ENCODE data around the gene RAB11B. TPM values are rescaled to one million over a fixed set of nuclear protein-coding genes. Genes with fewer than 3 reads are reported as not detected.
"Not testable (repeated sequence)": the region's sequence is repeated elsewhere in the genome, so short reads cannot be mapped to it uniquely, and the experiment has no call there.

RAB11B gene
- total RNA-seq, 1 donor from 2014 or later, result 88.1 TPM

DNA sequence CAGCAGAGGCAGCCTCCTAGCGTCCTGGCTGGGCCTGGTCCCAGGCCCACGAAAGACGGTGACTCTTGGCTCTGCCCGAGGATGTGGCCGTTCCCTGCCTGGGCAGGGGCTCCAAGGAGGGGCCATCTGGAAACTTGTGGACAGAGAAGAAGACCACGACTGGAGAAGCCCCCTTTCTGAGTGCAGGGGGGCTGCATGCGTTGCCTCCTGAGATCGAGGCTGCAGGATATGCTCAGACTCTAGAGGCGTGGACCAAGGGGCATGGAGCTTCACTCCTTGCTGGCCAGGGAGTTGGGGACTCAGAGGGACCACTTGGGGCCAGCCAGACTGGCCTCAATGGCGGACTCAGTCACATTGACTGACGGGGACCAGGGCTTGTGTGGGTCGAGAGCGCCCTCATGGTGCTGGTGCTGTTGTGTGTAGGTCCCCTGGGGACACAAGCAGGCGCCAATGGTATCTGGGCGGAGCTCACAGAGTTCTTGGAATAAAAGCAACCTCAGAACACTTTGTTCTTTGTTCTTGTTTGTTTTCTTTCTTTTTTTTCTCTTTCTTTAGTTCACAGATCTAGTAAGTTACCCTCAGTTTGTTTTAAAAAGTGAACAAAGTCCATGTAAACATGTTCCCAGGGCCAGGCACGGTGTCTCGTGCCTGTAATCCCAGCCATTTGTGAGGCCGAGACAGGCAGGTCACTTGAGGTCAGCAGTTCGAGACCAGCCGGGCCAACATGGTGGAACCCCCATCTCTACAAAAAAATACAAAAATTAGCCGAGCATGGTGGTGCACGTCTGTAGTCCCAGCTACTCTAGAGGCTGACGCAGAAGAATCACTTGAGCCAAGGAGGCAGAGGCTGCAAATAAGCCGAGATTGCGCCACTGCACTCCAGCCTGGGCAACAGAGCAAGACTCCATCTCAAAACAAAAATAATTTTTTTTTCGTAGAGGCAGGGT is 16.0 kb upstream of the RAB11B start:
- H3K36me3 ChIP-seq, result peaks cover 0 to 14% of the 10 kb centered on the region in 2 donors

DNA sequence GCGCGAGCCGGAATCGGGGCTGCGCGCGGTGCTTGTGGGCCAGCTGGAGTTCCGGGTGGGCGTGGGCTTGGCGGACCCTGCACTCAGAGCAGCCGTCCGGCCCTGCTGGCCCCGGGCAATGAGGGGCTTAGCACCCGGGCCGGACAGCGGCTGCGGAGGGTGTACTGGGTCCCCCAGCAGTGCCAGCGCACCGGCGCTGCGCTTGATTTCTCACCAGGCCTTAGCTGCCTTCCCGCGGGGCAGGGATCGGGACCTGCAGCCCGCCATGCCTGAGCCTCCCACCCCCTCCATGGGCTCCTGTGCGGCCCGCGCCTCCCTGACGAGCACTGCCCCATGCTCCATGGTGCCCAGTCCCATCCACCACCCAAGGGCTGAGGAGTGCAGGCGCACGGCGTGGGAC is 14.4 kb upstream of the RAB11B start:
- DNase-seq (ENCODE audit: extremely low spot score in 2 of 2); H3K27me3 ChIP-seq; H3K9me3 ChIP-seq; H3K4me1 ChIP-seq; H3K27ac ChIP-seq; H3K4me3 ChIP-seq; intact Hi-C loops (cut with DNase I): not testable (repeated sequence)
- H3K36me3 ChIP-seq, result peaks cover 0 to 14% of the 10 kb centered on the region in 2 donors

More for the DNA sequence above, 16.0 kb upstream of the RAB11B start:
- H3K4me1 ChIP-seq, result no peaks in the 10 kb centered on the region
- no peak overlapping the region for H3K27ac ChIP-seq
- no peaks in the 10 kb centered on the region for H3K27me3 ChIP-seq
- intact Hi-C loops (cut with DNase I), result no loop called here
- H3K9me3 ChIP-seq, result no peaks in the 10 kb centered on the region
- no peak overlapping the region for H3K4me3 ChIP-seq
- TF ChIP-seq POLR2AphosphoS5 (IDR thresholded peaks at IDR 0.05; ENCODE audit: insufficient read depth in 1 of 2, low read depth in 1 of 2), result no peak
- TF ChIP-seq, protein P1, sequence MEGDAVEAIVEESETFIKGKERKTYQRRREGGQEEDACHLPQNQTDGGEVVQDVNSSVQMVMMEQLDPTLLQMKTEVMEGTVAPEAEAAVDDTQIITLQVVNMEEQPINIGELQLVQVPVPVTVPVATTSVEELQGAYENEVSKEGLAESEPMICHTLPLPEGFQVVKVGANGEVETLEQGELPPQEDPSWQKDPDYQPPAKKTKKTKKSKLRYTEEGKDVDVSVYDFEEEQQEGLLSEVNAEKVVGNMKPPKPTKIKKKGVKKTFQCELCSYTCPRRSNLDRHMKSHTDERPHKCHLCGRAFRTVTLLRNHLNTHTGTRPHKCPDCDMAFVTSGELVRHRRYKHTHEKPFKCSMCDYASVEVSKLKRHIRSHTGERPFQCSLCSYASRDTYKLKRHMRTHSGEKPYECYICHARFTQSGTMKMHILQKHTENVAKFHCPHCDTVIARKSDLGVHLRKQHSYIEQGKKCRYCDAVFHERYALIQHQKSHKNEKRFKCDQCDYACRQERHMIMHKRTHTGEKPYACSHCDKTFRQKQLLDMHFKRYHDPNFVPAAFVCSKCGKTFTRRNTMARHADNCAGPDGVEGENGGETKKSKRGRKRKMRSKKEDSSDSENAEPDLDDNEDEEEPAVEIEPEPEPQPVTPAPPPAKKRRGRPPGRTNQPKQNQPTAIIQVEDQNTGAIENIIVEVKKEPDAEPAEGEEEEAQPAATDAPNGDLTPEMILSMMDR (IDR thresholded peaks at IDR 0.05), result no peak
- no peak for TF ChIP-seq POLR2A (IDR thresholded peaks at IDR 0.05)
- no peak for DNase-seq (ENCODE audit: extremely low spot score in 2 of 2)

DNA sequence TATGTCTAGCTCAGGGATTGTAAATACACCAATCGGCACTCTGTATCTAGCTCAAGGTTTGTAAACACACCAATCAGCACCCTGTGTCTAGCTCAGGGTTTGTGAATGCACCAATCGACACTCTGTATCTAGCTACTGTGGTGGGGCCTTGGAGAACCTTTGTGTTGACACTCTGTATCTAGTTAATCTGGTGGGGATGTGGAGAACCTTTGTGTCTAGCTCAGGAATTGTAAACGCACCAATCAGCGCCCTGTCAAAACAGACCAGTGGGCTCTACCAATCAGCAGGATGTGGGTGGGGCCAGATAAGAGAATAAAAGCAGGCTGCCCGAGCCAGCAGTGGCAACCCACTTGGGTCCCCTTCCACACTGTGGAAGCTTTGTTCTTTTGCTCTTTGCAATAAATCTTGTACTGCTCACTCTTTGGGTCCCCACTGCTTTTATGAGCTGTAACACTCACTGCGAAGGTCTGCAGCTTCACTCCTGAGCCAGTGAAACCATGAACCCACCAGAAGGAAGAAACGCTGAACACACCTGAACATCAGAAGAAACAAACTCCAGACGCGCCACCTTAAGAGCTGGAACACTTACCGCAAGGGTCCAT is 13.7 kb upstream of the RAB11B start:
- H3K36me3 ChIP-seq, result peaks cover 0 to 14% of the 10 kb centered on the region in 2 donors
- DNase-seq (ENCODE audit: extremely low spot score in 2 of 2); H3K4me3 ChIP-seq; H3K9me3 ChIP-seq; H3K4me1 ChIP-seq; intact Hi-C loops (cut with DNase I); H3K27me3 ChIP-seq; H3K27ac ChIP-seq: not testable (repeated sequence)

DNA sequence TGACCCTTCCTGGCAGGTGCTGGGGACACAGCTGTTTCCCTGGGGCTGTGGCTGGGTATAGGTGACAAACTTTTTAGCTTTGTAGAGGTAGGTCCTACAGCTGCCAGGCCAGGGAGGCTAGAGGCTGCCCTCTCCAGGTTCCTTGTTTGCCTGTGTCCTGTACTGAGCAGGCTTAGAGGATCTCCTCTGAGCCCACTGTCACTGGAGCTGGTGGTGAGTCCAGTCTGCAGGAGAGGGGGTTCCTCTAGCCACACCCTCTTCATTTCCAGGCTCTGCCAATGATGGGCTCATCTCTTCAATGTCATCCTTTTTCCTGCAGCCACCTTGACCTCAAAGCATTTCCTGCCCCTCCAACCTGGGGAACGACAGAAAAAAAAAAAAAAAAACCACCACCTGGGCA is 12.6 kb upstream of the RAB11B start:
- no peaks in the 10 kb centered on the region for H3K9me3 ChIP-seq
- intact Hi-C loops (cut with DNase I), result no loop called here
- no peaks in the 10 kb centered on the region for H3K27me3 ChIP-seq
- no peak for DNase-seq (ENCODE audit: extremely low spot score in 2 of 2)
- H3K4me3 ChIP-seq, result no peak overlapping the region
- H3K36me3 ChIP-seq, result peaks cover 0 to 14% of the 10 kb centered on the region in 2 donors
- H3K4me1 ChIP-seq, result no peaks in the 10 kb centered on the region
- H3K27ac ChIP-seq, result no peak overlapping the region
- TF ChIP-seq POLR2A (IDR thresholded peaks at IDR 0.05) (no peak), POLR2AphosphoS5 (IDR thresholded peaks at IDR 0.05; ENCODE audit: insufficient read depth in 1 of 2, low read depth in 1 of 2) (no peak)
- TF ChIP-seq, protein P1 (IDR thresholded peaks at IDR 0.05), result no peak

DNA sequence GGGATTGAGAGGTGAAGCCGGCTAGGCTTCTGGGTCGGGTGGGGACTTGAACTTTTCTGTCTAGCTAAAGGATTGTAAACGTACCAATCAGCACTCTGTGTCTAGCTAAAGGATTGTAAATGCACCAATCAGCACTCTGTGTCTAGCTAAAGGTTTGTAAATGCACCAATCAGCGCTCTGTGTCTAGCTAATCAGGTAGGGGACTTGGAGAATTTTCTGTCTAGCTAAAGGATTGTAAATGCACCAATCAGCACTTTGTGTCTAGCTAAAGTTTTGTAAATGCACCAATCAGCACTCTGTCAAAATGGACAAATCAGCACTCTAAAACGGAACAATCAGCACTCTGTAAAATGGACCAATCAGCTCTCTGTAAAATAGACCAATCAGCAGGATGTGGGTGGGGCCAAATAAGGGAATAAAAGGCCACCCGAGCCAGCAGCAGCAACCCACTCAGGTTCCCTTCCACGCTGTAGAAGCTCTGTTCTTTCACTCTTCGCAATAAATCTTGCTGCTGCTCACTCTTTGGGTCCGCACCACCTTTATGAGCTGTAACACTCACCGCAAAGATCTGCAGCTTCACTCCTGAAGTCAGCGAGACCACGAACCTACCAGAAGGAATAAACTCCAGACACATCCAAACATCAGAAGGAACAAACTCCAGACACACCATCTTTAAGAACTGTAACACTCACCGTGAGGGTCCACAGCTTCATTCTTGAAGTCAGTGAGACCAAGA is 10.8 kb upstream of the RAB11B start:
- H3K27me3 ChIP-seq; H3K9me3 ChIP-seq; intact Hi-C loops (cut with DNase I); H3K27ac ChIP-seq; H3K4me3 ChIP-seq; DNase-seq (ENCODE audit: extremely low spot score in 2 of 2); H3K36me3 ChIP-seq; H3K4me1 ChIP-seq: not testable (repeated sequence)

DNA sequence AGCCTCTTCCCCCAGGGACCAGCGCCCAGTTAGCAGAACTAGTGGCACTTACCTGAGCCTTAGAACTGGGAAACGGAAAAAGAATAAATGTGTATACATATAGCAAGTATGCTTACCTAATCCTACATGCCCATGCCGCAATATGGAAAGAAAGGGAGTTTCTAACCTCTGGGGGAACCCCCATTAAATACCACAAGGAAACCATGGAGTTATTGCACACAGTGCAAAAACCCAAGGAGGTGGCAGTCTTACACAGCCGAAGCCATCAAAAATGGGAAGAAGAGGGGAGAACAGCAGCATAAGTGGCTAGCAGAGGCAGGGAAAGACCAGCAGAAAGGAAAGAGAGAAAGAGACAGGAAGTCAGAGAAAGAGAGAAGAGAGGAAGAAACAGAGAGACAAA is 5.6 kb upstream of the RAB11B start:
- H3K27me3 ChIP-seq; H3K36me3 ChIP-seq; H3K4me1 ChIP-seq; H3K4me3 ChIP-seq; H3K9me3 ChIP-seq; H3K27ac ChIP-seq; intact Hi-C loops (cut with DNase I); DNase-seq (ENCODE audit: extremely low spot score in 2 of 2): not testable (repeated sequence)

DNA sequence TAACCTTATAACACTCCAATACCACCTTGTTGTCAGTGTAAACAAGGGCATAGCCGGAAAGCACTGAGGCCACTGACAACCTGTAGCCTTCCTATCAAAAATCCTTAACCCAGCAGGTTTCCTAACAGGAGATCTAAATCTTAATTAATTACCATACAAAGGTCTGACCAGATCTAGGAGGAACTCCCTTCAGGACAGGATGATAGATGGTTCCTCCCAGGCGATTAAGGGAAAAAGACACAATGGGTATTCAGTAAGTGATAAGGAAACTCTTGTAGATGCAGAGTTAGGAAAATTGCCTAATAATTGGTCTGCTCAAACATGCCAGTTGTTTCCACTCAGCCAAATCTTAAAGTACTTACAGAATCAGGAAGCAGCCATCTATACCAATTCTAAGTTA is 5.1 kb upstream of the RAB11B start:
- intact Hi-C loops (cut with DNase I); H3K9me3 ChIP-seq; H3K36me3 ChIP-seq; H3K4me1 ChIP-seq; H3K4me3 ChIP-seq; H3K27ac ChIP-seq; DNase-seq (ENCODE audit: extremely low spot score in 2 of 2); H3K27me3 ChIP-seq: not testable (repeated sequence)

DNA sequence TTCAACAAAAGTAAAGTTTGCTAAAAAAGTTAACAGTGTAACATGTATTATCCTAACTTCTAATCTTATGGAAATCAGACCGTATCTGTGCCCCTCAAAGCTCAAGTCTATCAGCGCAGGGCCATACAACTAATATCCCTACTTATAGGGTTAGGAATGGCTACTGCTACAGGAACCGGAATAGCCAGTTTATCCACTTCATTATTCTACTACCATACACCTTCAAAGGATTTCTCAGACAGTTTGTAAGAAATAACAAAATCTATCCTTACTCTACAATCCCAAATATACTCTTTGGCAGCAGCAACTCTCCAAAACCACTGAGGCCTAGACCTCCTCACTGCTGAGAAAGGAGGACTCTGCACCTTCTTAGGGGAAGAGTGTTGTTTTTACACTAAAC is 4.6 kb upstream of the RAB11B start:
- intact Hi-C loops (cut with DNase I); H3K36me3 ChIP-seq; H3K4me3 ChIP-seq; DNase-seq (ENCODE audit: extremely low spot score in 2 of 2); H3K27me3 ChIP-seq; H3K9me3 ChIP-seq; H3K4me1 ChIP-seq: not testable (repeated sequence)
- peak overlapping the region; percentile 68 for H3K27ac ChIP-seq

DNA sequence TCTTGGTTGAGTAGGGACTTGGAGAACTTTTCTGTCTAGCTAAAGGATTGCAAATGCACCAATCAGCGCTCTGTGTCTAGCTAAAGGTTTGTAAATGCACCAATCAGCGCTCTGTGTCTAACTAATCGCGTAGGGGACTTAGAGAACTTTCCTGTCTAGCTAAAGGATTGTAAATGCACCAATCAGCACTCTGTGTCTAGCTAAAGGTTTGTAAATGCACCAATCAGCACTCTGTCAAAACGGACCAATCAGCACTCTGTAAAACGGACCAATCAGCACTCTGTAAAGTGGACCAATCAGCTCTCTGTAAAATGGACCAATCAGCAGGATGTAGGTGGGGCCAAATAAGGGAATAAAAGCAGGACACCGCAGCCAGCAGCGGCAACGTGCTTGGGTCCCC is 3.7 kb upstream of the RAB11B start:
- peaks cover 17% of the 10 kb centered on the region for H3K4me1 ChIP-seq
- H3K36me3 ChIP-seq; DNase-seq (ENCODE audit: extremely low spot score in 2 of 2); H3K4me3 ChIP-seq; H3K9me3 ChIP-seq; H3K27me3 ChIP-seq; intact Hi-C loops (cut with DNase I): not testable (repeated sequence)
- peak overlapping the region; percentile 68 for H3K27ac ChIP-seq
